ENCODE data around the gene KIFC3. TPM values are rescaled to one million over a fixed set of nuclear protein-coding genes. Genes with fewer than 3 reads are reported as not detected.

KIFC3 gene
- total and polyA plus RNA-seq, 2 of the 13 experiments (the other 11 are each of a cell fraction or from before 2014, with no cell fraction given) = 42.1 to 45.3 TPM

DNA sequence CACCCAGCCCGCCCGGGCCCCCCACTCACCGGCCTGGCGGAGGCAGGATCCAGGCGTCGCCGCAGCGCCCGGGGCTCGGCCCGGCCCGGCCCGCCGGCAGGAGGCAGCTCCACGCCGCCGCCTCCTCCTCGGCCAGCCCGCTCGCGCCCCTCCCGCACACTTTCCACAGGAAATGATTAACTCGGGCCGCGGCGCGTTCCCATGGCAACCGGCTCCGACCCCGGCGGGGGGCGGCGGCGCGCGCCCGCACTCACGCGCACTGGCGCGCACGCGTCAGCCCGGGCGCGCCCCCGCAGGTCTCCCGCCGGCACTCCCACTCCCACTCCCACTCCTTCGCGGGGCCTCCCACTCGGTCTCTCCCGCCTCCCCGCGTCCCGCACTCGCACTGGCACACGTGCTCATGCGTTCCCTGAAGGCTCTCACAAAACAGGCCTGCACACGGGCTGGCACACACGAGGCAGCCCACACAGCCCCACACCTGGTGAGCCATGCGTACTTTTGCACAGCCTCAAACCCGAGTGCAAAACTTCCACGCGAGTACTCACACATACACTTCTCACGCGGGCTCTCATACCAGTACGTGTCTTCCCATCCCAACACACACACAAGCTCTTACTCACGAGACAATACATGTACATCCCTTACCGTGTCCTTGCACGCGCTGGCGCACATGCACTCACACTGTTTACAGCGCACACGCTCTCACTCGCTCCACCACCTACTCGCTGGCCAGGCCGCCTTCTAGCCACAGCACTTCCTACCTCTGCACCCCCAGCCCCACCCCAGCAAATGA, at the start of gene KIFC3 (continued):
- TF ChIP-seq, protein P1, sequence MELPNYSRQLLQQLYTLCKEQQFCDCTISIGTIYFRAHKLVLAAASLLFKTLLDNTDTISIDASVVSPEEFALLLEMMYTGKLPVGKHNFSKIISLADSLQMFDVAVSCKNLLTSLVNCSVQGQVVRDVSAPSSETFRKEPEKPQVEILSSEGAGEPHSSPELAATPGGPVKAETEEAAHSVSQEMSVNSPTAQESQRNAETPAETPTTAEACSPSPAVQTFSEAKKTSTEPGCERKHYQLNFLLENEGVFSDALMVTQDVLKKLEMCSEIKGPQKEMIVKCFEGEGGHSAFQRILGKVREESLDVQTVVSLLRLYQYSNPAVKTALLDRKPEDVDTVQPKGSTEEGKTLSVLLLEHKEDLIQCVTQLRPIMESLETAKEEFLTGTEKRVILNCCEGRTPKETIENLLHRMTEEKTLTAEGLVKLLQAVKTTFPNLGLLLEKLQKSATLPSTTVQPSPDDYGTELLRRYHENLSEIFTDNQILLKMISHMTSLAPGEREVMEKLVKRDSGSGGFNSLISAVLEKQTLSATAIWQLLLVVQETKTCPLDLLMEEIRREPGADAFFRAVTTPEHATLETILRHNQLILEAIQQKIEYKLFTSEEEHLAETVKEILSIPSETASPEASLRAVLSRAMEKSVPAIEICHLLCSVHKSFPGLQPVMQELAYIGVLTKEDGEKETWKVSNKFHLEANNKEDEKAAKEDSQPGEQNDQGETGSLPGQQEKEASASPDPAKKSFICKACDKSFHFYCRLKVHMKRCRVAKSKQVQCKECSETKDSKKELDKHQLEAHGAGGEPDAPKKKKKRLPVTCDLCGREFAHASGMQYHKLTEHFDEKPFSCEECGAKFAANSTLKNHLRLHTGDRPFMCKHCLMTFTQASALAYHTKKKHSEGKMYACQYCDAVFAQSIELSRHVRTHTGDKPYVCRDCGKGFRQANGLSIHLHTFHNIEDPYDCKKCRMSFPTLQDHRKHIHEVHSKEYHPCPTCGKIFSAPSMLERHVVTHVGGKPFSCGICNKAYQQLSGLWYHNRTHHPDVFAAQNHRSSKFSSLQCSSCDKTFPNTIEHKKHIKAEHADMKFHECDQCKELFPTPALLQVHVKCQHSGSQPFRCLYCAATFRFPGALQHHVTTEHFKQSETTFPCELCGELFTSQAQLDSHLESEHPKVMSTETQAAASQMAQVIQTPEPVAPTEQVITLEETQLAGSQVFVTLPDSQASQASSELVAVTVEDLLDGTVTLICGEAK (IDR thresholded peaks at IDR 0.05) = no peak
- TF ChIP-seq, protein P1 (CRISPR knock-in tag; IDR thresholded peaks at IDR 0.05) = peak; percentile 89
- TF ChIP-seq PPARG (CRISPR knock-in tag; conservative IDR thresholded peaks at IDR 0.05) (peak; percentile 6; the same call in 1 of the 2 replicates), FLYWCH1 (CRISPR knock-in tag; IDR thresholded peaks at IDR 0.05) (peak; percentile 40; the same call in 1 of the 2 replicates), ZNF546 (CRISPR knock-in tag; conservative IDR thresholded peaks at IDR 0.05) (no peak; the same call in 1 of the 2 replicates), ZFP1 (CRISPR knock-in tag; IDR thresholded peaks at IDR 0.05) (no peak), KDM2A (CRISPR knock-in tag; IDR thresholded peaks at IDR 0.05; ENCODE audit: borderline replicate concordance, low read depth) (peak; percentile 58; the same call in 1 of the 2 replicates), RBAK (CRISPR knock-in tag; IDR thresholded peaks at IDR 0.05) (no peak), SIX1 (CRISPR knock-in tag; IDR thresholded peaks at IDR 0.05; ENCODE audit: borderline replicate concordance) (no peak), THYN1 (CRISPR knock-in tag; IDR thresholded peaks at IDR 0.05; ENCODE audit: borderline replicate concordance, low read depth) (no peak), ZNF781 (CRISPR knock-in tag; IDR thresholded peaks at IDR 0.05; ENCODE audit: borderline replicate concordance, not compliant biosample characterization) (peak; percentile 60)
- TF ChIP-seq, protein P2, sequence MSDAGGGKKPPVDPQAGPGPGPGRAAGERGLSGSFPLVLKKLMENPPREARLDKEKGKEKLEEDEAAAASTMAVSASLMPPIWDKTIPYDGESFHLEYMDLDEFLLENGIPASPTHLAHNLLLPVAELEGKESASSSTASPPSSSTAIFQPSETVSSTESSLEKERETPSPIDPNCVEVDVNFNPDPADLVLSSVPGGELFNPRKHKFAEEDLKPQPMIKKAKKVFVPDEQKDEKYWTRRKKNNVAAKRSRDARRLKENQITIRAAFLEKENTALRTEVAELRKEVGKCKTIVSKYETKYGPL (CRISPR knock-in tag; IDR thresholded peaks at IDR 0.05) = 0 out of 2 replicates have a peak, but pooled peaks have one; percentile 16
- TF ChIP-seq, protein P3, sequence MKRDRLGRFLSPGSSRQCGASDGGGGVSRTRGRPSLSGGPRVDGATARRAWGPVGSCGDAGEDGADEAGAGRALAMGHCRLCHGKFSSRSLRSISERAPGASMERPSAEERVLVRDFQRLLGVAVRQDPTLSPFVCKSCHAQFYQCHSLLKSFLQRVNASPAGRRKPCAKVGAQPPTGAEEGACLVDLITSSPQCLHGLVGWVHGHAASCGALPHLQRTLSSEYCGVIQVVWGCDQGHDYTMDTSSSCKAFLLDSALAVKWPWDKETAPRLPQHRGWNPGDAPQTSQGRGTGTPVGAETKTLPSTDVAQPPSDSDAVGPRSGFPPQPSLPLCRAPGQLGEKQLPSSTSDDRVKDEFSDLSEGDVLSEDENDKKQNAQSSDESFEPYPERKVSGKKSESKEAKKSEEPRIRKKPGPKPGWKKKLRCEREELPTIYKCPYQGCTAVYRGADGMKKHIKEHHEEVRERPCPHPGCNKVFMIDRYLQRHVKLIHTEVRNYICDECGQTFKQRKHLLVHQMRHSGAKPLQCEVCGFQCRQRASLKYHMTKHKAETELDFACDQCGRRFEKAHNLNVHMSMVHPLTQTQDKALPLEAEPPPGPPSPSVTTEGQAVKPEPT (CRISPR knock-in tag; IDR thresholded peaks at IDR 0.05; ENCODE audit: low read depth) = 0 out of 2 replicates have a peak, but pooled peaks have one; percentile 18
- TF ChIP-seq, protein P4, sequence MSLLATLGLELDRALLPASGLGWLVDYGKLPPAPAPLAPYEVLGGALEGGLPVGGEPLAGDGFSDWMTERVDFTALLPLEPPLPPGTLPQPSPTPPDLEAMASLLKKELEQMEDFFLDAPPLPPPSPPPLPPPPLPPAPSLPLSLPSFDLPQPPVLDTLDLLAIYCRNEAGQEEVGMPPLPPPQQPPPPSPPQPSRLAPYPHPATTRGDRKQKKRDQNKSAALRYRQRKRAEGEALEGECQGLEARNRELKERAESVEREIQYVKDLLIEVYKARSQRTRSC (CRISPR knock-in tag; IDR thresholded peaks at IDR 0.05; ENCODE audit: low read depth) = no peak
- TF ChIP-seq, protein P5, sequence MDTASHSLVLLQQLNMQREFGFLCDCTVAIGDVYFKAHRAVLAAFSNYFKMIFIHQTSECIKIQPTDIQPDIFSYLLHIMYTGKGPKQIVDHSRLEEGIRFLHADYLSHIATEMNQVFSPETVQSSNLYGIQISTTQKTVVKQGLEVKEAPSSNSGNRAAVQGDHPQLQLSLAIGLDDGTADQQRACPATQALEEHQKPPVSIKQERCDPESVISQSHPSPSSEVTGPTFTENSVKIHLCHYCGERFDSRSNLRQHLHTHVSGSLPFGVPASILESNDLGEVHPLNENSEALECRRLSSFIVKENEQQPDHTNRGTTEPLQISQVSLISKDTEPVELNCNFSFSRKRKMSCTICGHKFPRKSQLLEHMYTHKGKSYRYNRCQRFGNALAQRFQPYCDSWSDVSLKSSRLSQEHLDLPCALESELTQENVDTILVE (CRISPR knock-in tag; IDR thresholded peaks at IDR 0.05) = no peak; the same call in 1 of the 2 replicates

Measured in HepG2 (cell line).